Activated naive CD4-positive, alpha-beta T cell treated with Interleukin-2 at 50 U/mL for 16 hours (primary cell): ENCODE data around the gene DLGAP1.
"Not testable (repeated sequence)": the region's sequence is repeated elsewhere in the genome, so short reads cannot be mapped to it uniquely, and the experiment has no call there.

Experiments used
- DNase-seq: peaks from one replicate; pipeline ENCODE4 v3.0.0-alpha.2; 2020

Gene DLGAP1

DNA sequence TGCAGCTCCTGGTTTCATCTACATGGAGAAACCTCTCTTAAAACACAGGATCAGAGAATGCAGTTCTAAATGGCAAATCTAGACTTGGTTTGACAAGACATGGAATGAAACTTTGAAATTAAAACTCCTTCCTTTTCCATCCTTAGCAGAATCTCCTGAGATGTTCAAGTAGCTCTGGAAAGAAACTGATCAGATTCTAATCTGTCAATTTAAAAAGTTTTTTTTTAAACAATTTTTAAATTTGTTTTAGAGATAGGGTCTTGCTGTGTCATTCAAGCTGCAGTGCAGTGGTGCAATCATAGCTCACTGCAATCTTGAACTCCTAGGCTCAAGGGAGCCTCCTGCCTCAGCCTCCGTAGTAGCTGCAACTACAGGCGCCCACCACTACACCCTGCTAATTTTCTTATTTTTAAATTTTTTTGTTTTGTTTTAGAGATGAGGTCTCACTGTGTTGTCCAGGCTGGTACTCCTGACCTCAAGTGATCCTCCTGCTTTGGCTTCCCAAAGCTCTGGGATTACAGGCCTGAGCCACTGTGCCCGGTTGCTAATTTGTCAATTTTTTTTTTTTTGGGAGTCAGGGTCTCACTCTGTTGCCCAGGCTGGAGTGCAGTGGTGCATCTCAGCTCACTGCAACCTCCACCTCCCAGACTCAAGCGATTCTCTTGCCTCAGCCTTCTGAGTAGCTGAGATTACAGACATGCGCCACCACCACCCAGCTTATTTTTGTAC is 788.4 kb downstream of the DLGAP1 start:
- DNase-seq: no peak

DNA sequence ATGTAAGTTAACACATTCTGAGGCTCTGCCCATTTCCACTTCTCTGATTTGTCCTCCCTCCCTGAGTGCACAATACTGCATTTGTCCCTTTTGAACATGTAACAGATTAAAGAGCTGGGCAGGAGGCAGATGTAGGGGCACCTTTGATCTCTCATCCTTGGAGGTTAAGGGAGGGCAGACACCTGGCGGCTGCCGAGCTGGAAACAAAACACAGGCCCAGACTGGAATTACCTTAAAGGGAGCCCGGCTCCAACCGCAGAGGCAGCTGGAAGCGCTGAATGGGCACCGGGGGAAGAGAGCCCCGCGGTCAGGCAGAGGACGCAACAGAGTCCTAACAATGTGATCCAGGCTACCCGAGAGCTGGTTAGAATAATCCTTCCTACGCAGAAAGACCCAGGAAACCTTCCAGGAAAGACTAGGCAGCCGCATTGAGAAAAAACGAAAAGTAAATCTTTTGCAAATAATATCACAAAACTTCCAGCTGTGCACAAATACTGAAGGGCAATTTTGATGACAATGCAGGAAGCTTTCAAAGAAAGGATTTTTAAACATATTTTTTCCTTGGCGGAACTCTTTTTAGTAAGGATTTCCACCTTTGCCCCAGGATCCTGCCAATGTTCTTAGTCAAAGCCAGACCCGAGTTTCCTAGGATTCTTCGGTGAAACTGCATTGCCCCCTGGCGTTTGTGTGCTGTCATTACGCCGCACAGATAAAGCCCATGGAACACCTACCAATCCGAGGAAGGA is 789.2 kb downstream of the DLGAP1 start:
- DNase-seq: peak; percentile 74

DNA sequence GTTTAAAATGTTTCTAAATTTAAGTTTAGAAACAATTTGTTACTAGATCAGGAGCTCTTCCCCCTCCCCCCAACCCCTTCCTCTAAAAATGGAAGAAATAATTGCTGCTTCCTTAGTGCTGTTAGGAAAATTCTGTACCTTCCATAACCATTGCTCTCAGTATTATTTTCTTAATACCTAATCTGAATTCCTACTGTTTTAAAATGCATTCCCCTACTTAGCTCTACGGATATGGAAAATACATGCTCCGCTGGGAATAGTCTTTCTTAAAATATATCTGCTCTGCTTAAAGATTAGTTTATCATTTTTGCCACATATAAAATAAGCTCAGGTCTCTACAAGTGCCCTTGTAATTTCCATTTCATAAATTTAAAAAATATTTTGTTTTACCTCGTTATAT is 789.9 kb downstream of the DLGAP1 start:
- DNase-seq: no peak

DNA sequence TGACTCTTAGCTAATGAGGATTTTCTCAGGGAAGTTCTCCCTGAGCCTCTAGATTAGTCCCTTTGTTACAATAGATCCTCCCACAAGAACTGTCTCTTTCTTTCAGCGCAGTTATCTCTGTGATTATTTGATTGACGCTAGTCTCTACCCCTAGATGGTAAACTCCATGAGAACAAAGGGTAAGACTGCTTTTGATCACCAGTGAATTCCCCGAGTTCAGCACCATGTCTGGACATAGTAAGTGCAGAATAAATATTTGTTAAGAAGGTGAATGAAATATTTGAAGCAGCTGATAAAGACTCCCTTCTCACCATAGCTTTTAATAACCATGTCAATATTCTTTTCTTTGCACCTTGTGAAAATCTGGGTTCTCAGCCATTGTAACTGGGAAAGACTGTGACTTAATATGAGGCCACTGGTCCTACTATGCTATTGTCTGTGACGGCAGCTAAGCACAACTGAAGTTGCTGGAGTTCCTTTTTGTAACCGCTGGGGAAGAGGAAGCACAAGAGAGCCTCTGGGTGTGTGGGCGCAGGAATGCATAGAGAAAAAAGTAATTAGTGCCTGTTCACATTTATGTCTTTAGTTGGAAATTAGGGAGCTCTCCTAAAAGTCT is 790.4 kb downstream of the DLGAP1 start:
- DNase-seq: no peak

DNA sequence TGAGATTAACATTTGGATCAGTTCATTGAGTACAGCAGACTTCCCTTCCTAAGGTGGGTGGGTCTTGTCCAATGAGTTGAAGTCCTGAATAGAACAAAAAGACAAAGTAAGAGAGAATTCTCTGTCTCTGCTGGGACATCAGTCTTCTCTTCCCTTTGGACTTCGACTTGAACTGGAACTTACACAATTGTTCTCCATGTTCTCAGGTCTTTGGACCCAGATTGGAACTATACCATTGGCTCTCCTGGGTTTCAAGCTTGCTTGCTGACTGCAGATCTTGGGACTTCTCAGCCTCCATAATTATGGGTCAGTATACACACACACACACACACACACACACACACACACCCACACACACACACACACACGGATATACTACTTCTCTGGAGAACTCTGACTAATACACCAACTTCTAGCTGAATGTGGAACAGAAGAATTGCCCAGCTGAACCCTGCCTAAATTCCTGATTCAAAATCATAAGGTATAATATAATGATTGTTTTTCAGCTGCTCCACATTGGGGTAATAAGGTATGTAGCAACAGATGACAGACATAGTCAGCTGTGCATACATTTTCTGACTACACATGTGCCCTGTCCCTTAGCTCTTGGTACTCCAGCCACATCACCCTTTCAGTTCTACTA is 791.1 kb downstream of the DLGAP1 start:
- no peak for DNase-seq

DNA sequence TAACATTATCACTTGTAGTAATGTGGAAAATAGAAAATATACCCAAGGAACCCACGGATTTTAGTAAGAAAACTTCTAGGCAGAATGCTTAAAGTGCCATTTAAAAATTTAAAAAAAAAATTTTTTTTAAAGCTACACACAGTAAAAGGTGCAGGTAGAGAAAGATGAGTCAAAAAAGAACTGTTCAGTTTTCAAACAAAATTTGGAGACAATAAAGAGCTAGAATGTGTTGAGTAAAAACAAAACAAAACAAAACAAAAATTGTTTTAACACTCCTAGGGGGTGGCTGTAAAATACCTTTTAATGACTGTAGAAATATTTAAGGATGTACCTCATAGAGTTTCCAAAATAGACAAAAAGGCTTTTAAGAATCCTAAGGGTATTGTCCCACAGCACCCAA is 793.1 kb downstream of the DLGAP1 start:
- no peak for DNase-seq

DNA sequence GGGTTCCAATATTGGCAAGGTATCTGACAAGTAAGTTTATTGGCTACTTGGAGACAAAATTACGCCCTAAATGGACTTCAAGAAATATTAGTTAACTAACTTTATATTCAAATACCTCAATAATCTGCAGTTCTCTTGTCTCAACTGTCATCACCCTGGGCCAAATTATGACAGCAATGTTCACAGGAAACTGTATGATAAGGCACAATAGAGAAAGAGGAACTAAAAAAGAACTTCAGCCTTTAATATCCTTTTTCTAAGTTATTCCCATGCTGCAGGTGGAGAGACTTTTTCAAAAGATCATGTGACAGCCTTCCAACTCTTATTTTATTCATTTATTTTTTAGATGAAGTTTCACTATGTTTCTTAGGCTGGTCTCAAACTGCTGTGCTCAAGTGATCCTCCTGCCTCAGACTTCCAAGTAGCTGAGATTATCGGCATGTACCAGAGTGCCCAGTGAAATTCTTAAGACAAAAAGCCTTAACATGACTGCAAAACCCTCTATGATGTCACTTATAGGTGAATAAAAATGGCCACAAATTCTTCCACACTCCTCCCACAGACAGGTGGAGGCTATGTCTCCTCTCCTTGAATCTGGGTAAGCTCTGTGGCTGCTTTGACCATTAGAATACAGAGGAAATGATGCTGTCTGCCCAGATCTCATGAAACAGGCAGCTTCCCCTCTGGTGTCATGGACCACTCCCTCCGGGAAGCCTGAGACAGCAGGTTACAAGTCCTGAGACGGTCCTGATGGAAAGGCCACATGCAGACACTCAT is 794.2 kb downstream of the DLGAP1 start:
- DNase-seq: no peak

DNA sequence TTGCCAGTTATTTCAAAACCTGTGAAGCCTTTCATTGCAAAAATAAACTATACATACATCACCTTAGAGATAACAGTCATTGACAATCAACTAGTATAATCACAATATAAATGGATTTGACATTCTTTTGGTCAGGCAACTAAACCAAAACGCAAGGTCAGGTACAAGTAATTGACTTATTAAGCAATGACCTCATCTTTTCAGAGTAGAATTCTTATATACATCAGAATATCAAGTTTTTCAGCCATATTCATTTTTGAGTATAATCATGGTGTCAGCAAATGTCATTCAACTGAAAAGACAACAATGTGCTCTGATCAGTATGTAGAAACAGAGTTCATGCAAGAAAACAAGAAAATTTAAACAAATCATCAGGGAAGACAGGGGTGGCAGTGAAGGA is 796.6 kb downstream of the DLGAP1 start:
- DNase-seq: no peak

DNA sequence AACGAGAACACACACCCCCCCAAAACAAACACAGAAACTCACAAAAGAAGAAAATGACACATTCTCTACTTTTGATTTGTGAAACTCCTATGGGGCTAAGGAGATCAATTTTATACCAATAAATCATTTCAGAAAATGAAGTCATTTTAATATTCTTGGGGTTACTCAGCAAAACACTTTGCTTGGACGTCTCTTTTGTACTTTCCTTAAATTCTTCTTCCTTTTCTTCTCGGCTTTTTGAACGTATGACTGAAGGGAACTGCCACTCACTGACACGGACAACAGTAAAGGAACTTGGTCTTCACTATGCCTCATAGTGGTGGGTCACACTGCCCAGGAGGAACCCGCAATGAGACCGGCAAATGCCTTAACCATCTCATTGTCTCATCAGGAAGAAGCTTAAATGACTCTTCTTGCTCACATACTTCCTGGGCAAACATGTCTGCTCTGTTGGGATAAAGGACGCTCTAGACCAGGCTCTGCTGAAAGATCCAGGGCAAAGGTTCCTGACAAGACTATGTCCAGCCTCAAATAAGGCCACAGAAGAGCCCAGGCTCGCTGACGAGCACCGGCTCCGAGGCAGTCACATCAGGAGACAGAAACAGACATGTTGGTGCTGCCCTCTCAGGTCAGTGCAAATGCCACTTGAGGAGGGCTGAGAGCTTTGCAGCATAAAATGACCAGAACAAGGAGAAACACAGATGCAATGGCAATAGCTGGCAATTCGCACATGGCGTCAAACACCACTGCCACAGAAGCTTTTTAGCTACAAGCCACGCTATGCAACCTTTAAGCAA is 799.7 kb downstream of the DLGAP1 start:
- no peak for DNase-seq

DNA sequence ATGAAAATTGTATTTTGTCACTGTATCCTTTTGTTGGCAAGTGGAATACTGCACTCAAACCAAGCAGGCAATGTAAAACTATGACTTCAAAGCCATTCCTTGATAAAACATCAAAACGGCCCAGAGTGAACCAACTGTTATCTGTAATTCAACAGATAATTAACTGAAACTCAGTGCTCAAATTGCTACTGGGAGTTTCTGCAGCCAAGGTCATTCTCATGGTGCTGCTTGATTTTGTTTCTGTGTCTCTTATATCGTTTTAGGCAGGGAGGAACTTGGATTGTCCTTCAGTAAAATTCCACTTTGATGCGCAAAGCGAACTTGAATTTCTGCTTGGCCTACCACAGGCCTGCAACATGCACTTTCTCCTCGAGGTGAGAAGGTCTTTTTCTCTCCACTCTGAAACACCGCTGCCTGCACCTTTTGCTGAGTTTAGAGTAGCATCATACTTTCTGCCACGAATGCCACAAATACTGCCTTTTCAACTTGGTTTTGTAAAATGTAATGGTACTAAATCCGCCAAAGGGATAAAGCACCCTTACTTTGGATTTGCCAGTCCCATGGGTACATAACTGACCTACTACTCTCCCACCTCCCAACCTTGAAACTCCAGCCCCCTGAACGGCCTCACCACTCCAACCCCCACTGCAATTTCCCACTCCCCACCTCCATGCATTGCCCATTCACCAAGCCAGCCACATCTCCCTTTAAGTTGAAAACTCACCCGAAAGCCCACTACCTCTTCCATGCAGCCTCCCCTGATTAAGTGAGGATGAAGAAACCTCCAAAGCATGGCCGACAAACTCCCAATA is 800.5 kb downstream of the DLGAP1 start:
- DNase-seq: no peak

DNA sequence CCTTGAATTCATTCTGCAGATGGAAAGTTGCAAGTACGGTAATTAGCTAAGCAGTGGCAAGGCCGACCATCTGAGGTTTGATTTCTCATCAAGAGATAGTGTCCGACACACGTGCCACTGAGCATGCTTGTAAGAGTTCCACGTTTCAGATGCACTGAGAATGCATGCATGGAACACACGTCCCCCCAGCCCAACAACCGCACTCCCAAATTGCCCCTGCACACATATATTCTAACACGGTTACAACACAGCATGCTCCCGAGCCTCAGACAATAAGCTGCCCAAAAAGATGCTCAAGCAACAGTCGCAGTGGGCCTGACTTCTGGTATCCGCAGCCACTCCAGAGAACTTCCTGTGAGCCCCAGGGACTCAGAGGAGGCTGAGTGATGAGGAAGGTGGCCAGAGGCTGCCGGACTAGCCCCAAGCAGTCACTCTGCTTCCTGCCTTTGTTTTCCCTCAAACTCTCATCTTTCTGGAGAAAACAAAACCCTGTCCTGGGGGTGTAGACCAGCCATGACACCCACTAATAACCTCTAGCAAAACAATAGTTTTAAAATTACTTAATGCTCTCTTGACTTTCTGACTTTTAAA is 801.2 kb downstream of the DLGAP1 start:
- no peak for DNase-seq

DNA sequence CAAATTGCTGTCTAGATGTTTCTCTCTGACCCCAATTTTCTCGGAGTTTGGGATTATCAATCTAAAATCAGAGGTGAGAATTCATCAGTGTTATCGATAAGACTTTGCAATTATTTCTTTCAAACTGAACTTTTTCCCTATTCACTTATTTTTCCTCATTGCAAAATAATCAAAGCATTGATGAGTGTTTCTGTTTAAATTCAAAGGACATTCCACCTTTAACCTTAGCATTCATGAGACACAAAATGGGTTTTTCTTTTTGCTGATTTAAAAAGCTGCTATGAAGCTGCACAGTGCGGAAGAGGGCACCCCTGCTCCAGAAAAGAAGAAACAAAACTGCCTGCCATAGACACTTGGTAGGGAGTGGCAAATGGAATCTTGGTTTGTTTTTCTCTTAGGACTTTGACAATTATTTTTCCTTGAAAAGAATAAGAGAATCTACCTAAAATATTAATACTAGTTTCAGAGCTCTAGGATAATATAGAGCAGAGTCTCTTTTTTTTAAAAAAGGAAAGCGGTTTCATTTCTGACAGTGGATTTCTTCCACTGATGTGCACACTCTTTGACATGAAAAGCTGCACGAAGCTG is 801.8 kb downstream of the DLGAP1 start:
- DNase-seq: no peak

DNA sequence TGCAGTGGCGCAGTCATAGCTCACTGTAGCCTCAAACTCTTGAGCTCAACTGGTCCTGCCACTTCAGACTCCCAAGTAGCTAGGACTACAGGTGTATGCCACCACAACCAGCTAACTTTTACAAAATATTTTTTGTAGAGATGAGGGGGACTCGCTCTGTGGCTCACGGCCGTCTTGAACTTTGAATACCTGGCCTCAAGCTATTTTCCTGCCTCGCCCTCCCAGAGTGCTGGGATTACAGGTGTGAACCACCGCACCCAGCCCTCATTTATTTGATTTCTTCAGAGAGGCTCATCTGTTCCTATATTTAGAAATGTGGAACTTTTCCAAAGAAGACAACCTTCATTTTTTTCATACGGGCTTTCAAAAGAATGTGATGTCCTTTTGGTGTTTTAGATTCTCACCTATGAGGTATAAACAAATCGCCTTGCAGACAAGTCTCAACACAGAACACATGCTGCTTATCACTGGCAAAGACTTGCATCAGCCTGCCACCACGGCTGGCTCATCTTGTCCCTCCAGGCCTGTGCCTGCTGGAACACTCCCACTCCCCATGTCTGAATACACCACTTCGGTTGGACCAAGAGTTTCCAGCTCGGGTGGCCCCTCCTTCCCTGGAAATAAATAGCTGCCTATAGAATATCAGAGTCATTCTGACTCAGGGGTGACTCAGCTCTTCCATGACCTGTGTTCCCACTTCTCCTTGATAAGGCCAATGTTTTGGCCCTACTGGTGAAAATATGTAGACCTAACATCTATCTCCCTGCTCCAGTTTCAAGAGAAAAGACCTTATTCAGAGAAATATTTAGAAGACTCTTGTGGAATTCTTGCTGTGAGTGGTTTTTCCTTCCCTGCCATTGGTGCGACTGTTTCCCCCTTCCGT is 802.5 kb downstream of the DLGAP1 start:
- DNase-seq: peak; percentile 70

DNA sequence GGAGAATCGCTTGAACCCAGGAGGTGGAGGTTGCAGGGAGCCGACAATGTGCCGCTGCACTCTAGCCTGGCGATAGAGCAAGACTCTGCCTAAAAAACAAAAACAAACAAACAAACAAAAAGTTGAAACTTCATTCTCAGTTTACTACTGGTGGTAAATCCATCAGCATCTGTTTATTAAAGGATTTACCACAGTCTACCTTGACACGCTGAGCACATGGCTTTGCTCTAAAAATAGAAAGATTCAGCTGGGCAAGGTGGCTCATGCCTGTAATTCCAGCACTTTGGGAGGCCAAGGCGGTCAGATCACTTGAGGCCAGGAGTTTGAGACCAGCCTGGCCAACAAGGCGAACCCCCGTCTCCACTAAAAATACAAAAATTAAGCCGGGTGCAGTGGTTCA is 803.8 kb downstream of the DLGAP1 start:
- DNase-seq: no peak

DNA sequence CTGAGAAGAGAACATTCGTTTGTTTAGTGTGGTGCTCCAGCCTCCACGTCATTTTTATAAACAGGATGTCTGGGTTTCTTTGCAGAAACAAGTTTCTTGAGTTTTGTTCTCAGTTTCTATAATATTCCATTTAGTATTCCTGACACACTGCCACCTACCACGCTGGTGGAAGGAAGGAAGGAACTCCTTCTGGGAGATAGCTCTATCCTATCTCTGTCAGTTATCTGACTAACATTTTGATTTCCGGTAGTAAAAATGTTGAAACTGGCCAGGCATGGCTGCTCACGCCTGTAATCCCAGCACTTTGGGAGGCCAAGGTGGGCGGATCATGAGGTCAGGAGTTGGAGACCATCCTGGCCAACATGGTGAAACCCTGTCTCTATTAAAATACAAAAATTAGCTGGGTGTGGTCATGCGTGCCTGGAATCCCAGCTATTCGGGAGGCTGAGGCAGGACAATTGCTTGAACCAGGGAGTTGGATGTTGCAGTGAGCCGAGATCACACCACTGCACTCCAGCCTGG is 804.5 kb downstream of the DLGAP1 start:
- DNase-seq: not testable (repeated sequence)

DNA sequence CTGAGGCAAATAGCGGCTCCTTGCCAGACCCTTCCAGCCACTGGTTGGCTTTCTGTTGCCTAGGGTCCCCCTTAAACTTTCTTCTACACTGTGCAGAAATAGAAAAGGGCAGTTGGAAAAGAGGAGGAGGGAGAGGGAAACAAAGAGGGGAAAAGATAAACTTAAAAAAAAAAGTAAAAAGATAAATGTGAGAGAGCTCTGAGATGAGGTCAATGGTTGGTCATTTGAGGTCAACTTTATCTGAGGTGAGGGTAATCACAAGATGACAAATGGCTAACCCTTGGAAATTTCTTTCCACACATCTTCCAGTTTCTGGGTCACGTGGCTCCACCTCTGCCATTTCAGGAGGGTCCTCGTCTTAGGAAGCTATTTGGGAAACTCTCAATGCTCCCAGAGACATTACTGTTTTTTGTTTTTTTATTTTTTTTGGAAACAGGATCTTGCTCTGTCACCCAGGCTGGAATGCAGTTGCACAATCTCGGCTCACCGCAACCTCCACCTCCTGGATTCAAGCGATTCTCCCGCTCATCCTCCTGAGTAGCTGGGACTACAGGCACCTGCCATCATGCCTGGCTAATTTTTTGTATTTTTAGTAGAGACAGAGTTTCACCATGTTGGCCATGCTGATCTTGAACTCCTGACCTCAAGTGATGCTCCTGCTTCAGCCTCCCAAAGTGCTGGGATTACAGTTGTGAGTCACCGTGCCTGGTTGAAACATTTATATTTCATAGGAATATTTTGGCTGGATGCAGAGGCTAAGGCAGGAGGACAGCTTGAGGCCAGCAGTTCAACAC is 805.3 kb downstream of the DLGAP1 start:
- DNase-seq: no peak

DNA sequence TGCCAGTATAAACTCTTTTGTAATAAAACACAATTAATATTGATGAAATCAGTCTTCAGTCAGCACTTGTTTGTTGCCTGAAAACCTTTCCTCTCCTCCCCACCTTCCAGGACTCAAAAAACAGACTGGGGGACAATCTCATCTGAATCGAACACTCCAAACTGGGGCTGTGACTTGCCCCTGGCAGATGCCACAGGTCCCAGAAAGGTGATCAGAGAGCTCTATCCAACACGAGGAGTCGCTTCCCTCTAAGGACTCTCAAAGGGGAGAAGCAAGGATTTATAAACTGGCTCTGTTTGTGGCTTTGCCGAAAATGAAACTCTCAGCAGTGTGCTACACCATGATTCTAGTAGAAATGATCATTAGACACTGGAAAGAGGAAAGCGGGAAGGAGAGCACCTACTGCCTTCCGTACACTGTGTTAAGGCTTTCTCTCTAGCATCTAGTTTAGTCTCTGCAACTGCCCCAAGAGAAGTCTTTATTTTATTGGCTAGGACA is 805.9 kb downstream of the DLGAP1 start:
- no peak for DNase-seq

DNA sequence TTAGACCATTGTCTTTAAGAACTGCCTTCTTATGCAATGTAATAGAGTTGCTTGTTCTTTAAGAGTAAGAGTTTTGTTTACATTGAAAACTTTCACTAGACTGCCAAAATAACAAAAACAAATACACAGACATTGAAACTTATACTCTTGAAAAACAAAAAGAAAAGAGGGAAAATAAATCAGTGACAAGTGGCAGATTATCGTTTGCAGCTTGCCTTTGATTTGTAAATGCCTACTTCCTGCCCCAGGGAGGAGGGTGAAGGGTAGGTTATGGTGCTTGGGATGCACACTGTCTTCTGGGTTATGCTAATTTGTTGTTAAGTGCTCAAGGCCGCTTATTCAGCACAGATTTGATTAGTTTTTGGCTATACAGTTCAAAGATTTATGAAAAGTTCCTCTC is 806.5 kb downstream of the DLGAP1 start:
- DNase-seq: no peak
